HG02885 (cell line): Measurements from ENCODE around the gene PIGM.
"Not testable (repeated sequence)": the region's sequence is repeated elsewhere in the genome, so short reads cannot be mapped to it uniquely, and the experiment has no call there.

Source experiments
- ATAC-seq: cut with Tn5 transposase; IDR thresholded peaks from one replicate; pipeline ENCODE4 v1.9.1; 2021; ENCODE audit warnings: mild to moderate bottlenecking; ENCODE audit not compliant: unreplicated experiment, poor library complexity

PIGM gene

GRCh38 chr1:160061369-160062229 lies 29.8 kb upstream of the PIGM start:
- ATAC-seq, result no peak

GRCh38 chr1:160058087-160058486 lies 26.3 kb upstream of the PIGM start:
- no peak for ATAC-seq

GRCh38 chr1:160056648-160057169 lies 24.9 kb upstream of the PIGM start:
- no peak for ATAC-seq

GRCh38 chr1:160053548-160054365 lies 22.0 kb upstream of the PIGM start:
- ATAC-seq, result no peak

- ATAC-seq, result no peak
Observed at GRCh38 chr1:160052936-160053335, 21.1 kb upstream of the PIGM start.

GRCh38 chr1:160050619-160051018 lies 18.8 kb upstream of the PIGM start:
- no peak for ATAC-seq

GRCh38 chr1:160050182-160050581 lies 18.4 kb upstream of the PIGM start:
- ATAC-seq, result not testable (repeated sequence)

GRCh38 chr1:160049101-160049500 lies 17.3 kb upstream of the PIGM start:
- no peak for ATAC-seq

- no peak for ATAC-seq
Observed at GRCh38 chr1:160048335-160048734, 16.5 kb upstream of the PIGM start.

- peak; percentile 45 for ATAC-seq
Observed at GRCh38 chr1:160047111-160047991, 15.6 kb upstream of the PIGM start.

GRCh38 chr1:160046494-160047110 lies 14.8 kb upstream of the PIGM start:
- ATAC-seq, result peak; percentile 73

- no peak for ATAC-seq
Observed at GRCh38 chr1:160045653-160046052, 13.9 kb upstream of the PIGM start.

GRCh38 chr1:160043543-160043942 lies 11.8 kb upstream of the PIGM start:
- ATAC-seq, result no peak

- ATAC-seq, result no peak
Observed at GRCh38 chr1:160040476-160040875, 8.7 kb upstream of the PIGM start.

GRCh38 chr1:160032165-160032820 lies 503 bp upstream of the PIGM start:
- ATAC-seq, result no peak

GRCh38 chr1:160030657-160031364 lies 979 bp downstream of the PIGM start:
- peak; percentile 24 for ATAC-seq

GRCh38 chr1:160028426-160028825 lies 3.4 kb downstream of the PIGM start:
- no peak for ATAC-seq

- no peak for ATAC-seq
Observed at GRCh38 chr1:160025314-160025713, 6.5 kb downstream of the PIGM start.
